CD4-positive, alpha-beta T cell (primary cell): ENCODE results near the gene NTN1. TPM values are rescaled to one million over a fixed set of nuclear protein-coding genes. Genes with fewer than 3 reads are reported as not detected.

Experiments used
- ATAC-seq: fragments of 200-7000 bp; cut with Tn5 transposase; one replicate; pipeline ENCODE4 v1.10.0; 2022; ENCODE audit warnings: mild to moderate bottlenecking; ENCODE audit not compliant: poor library complexity
- CTCF ChIA-PET: fragments of 350-600 bp; sonication (Branson Sonifier 250); formaldehyde crosslinking; loops from one replicate; lab custom pipeline; 2021; ENCODE audit warnings: antibody characterized with exemption, inconsistent platforms; lab: Charles Lee
- POLR2A ChIA-PET: fragments of 350-600 bp; sonication (Branson Sonifier 250); formaldehyde crosslinking; loops from one replicate; lab custom pipeline; 2021; ENCODE audit warnings: antibody characterized with exemption, inconsistent platforms; lab: Charles Lee
- DNase-seq, 14 experiments: peaks; one replicate each; pipeline ENCODE4 v3.0.0-alpha.2; 2013 to 2020; ENCODE audit warnings: mixed read lengths in 2 of 14
- H3K27ac ChIP-seq, 2 donors: one replicate each; pipeline versions ENCODE4 v1.5.1 to v1.7.0; 2013; ENCODE audit warnings: low read length in 2 of 2, low read depth in 1 of 2, mild to moderate bottlenecking in 1 of 2
- H3K27me3 ChIP-seq, 2 experiments: 1 replicate in 1 of 2; 2 replicates in 1 of 2; pipeline versions ENCODE4 v1.6.1 to v1.7.0; 2013; ENCODE audit warnings: low read length in 2 of 2, control low read depth in 1 of 2, mild to moderate bottlenecking in 1 of 2, moderate library complexity in 1 of 2; ENCODE audit not compliant: insufficient read depth in 2 of 2, control insufficient read depth in 1 of 2
- H3K36me3 ChIP-seq: one replicate; pipeline ENCODE4 v1.6.1; 2013; ENCODE audit warnings: low read length, control low read depth; ENCODE audit not compliant: insufficient read depth
- H3K4me1 ChIP-seq: one replicate; pipeline ENCODE4 v1.6.1; 2013; ENCODE audit warnings: low read length, control low read depth; ENCODE audit not compliant: insufficient read depth
- H3K4me3 ChIP-seq: one replicate; pipeline ENCODE4 v1.5.1; 2013; ENCODE audit warnings: mild to moderate bottlenecking, low read length, moderate library complexity
- H3K9me3 ChIP-seq, 2 experiments: 1 replicate in 1 of 2; 2 replicates in 1 of 2; pipeline versions ENCODE4 v1.6.1 to v1.7.0; 2013; ENCODE audit warnings: low read length in 2 of 2, mild to moderate bottlenecking in 2 of 2, control low read depth in 1 of 2, moderate library complexity in 1 of 2; ENCODE audit not compliant: control insufficient read depth in 1 of 2, insufficient read depth in 1 of 2
- H3K27ac Mint-ChIP-seq: one replicate; pipeline ENCODE4 v1.8.0; 2020; ENCODE audit warnings: mixed read lengths
- H3K27me3 Mint-ChIP-seq: one replicate; pipeline ENCODE4 v1.8.0; 2021; ENCODE audit warnings: mixed read lengths
- H3K36me3 Mint-ChIP-seq: one replicate; pipeline ENCODE4 v1.8.0; 2021; ENCODE audit warnings: low read depth, mixed read lengths
- H3K4me1 Mint-ChIP-seq: one replicate; pipeline ENCODE4 v1.8.0; 2021; ENCODE audit warnings: low read depth, mixed read lengths
- H3K4me3 Mint-ChIP-seq: one replicate; pipeline ENCODE4 v1.8.0; 2020; ENCODE audit warnings: mild to moderate bottlenecking, mixed read lengths
- H3K9me3 Mint-ChIP-seq: one replicate; pipeline ENCODE4 v1.8.0; 2020; ENCODE audit warnings: mixed read lengths
- intact Hi-C, 2 experiments: fragments of 100-400 bp; cut with DNase I in 1 of 2; cut with micrococcal nuclease in 1 of 2; formaldehyde crosslinking; loops; one replicate each; pipeline versions ENCODE4 v1.15.1 to v1.9.0; 2023 to 2025; cut with DNase I, micrococcal nuclease
- total RNA-seq, 174 experiments: library from RNA in 2 of 174; stranded (reverse) in 2 of 174; gene quantifications; one replicate each; pipeline ENCODE4 v1.2.3 and lab custom pipeline; 2021 to 2026
- TF ChIP-seq, protein P1 (sequence below): fragments of 200-600 bp; IDR thresholded peaks from one replicate; pipeline ENCODE4 v1.8.0; 2022; ENCODE audit warnings: antibody characterized with exemption, mild to moderate bottlenecking

Gene NTN1
- total RNA-seq, 2 experiments from 2014 or later: 0.08 to 0.14 TPM

DNA sequence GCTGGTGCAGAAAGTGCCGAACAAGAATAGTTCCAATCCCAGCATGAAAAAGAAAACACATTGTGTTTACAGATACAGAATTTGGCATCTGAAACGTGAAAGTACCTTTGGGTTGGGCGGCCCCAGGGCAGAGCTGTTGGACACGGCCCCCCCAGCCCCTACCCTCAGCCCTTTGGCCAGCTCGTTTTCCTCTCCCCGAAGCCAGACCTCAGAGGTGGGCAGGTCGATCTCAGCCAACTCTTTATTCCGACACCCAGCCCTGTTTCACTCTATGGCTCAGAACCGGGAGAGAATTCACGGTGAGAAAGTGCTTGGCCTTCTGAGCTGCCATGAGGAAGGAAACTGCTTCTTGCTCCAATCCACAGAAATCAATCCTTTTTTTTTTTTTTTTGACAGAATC lies 11.3 kb downstream of the NTN1 start:
- Mint-ChIP-seq H3K36me3 (no peaks in the 10 kb centered on the region), H3K9me3 (no peaks in the 10 kb centered on the region), H3K27ac (no peak overlapping the region), H3K27me3 (peaks cover 51% of the 10 kb centered on the region), H3K4me3 (no peak overlapping the region), H3K4me1 (no peaks in the 10 kb centered on the region)
- intact Hi-C loops: no loop called here
- Histone ChIP-seq H3K9me3 (no peaks in the 10 kb centered on the region), H3K4me1 (no peaks in the 10 kb centered on the region), H3K36me3 (no peaks in the 10 kb centered on the region), H3K27ac (no peak overlapping the region), H3K4me3 (no peak overlapping the region), H3K27me3 (peaks cover 4 to 8% of the 10 kb centered on the region in 2 experiments)
- DNase-seq (no peak), ATAC-seq (no peak)
- ChIA-PET CTCF (no interaction called here), POLR2A (no interaction called here)
- TF ChIP-seq, protein P1, sequence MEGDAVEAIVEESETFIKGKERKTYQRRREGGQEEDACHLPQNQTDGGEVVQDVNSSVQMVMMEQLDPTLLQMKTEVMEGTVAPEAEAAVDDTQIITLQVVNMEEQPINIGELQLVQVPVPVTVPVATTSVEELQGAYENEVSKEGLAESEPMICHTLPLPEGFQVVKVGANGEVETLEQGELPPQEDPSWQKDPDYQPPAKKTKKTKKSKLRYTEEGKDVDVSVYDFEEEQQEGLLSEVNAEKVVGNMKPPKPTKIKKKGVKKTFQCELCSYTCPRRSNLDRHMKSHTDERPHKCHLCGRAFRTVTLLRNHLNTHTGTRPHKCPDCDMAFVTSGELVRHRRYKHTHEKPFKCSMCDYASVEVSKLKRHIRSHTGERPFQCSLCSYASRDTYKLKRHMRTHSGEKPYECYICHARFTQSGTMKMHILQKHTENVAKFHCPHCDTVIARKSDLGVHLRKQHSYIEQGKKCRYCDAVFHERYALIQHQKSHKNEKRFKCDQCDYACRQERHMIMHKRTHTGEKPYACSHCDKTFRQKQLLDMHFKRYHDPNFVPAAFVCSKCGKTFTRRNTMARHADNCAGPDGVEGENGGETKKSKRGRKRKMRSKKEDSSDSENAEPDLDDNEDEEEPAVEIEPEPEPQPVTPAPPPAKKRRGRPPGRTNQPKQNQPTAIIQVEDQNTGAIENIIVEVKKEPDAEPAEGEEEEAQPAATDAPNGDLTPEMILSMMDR: no peak

DNA sequence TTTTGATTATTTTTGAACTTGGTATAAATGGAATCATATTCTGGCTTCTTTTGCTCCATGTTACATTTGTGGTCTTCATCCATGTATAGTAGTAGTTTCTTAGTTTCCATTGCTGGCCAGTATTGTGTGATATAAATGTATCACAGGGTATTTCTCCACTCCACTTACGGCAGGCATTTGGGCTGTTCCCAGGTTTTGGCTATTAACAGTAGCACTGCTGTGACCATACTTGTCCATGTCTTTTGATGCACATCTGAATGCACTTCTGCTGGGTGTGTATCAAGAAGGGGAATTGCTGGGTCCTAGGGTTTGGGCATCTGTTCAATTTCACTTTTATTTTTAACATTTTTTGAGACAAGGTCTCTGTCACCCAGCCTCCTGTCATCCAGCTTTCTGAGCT lies 13.9 kb downstream of the NTN1 start:
- ATAC-seq (no peak), DNase-seq (no peak)
- Mint-ChIP-seq H3K36me3 (no peaks in the 10 kb centered on the region), H3K27me3 (peaks cover 25% of the 10 kb centered on the region), H3K27ac (no peak overlapping the region), H3K9me3 (peaks cover 3% of the 10 kb centered on the region), H3K4me1 (no peaks in the 10 kb centered on the region), H3K4me3 (no peak overlapping the region)
- Histone ChIP-seq H3K4me3 (no peak overlapping the region), H3K9me3 (no peaks in the 10 kb centered on the region), H3K27me3 (peaks cover under 1% of the 10 kb centered on the region in 2 experiments), H3K36me3 (no peaks in the 10 kb centered on the region), H3K27ac (no peak overlapping the region), H3K4me1 (no peaks in the 10 kb centered on the region)
- CTCF ChIA-PET: no interaction called here
- TF ChIP-seq, protein P1: no peak
- intact Hi-C loops: no loop called here
- POLR2A ChIA-PET: no interaction called here

DNA sequence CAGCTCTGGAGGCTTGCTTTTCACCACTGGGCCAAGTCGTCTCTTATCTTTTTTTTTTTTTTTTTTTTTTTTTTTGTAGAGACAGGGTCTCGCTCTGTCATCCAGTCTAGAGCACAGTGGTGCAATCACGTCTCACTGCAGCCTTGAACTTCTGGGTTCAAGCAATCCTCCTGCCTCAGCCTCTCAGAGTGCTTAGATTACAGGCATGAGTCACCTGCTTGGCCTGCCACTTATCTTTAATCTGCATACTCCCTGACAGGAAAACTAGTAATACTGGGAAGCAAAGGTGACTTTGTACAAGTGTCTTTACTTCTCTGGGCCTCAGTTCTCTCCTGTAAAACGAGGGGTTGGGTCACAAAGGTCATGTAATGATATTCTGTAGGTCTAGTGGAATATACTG lies 15.0 kb downstream of the NTN1 start:
- no peak for DNase-seq
- intact Hi-C loops: no loop called here
- peaks cover 3% of the 10 kb centered on the region for H3K9me3 Mint-ChIP-seq
- Histone ChIP-seq H3K36me3 (no peaks in the 10 kb centered on the region), H3K9me3 (no peaks in the 10 kb centered on the region), H3K4me3 (no peak overlapping the region), H3K27me3 (no peaks in the 10 kb centered on the region), H3K4me1 (no peaks in the 10 kb centered on the region), H3K27ac (no peak overlapping the region)
- H3K27ac Mint-ChIP-seq: no peak overlapping the region
- TF ChIP-seq, protein P1: no peak
- no peaks in the 10 kb centered on the region for H3K36me3 Mint-ChIP-seq
- no peak overlapping the region for H3K4me3 Mint-ChIP-seq
- H3K4me1 Mint-ChIP-seq: no peaks in the 10 kb centered on the region
- H3K27me3 Mint-ChIP-seq: peaks cover 22% of the 10 kb centered on the region
- ChIA-PET CTCF (no interaction called here), POLR2A (interaction anchor here (0.5 kb wide), 1 partner anchor 716 kb away, joined by 3 read pairs; no protein-coding TSS in a partner anchor)
- no peak for ATAC-seq
